HepG2 (cell line): ENCODE measurements around the gene KIF15. TPM values are rescaled to one million over a fixed set of nuclear protein-coding genes. Genes with fewer than 3 reads are reported as not detected.

Experiments
- AHDC1 ChIP-seq: sonication (generic); formaldehyde crosslinking; IDR thresholded peaks from 2 replicates; pipeline ENCODE4 v1.5.1; 2020; ENCODE audit warnings: mild to moderate bottlenecking, missing genetic modification reagents, borderline replicate concordance
- ATF5 ChIP-seq: sonication (generic); formaldehyde crosslinking; IDR thresholded peaks from 2 replicates; pipeline ENCODE4 v1.4.0; 2020; ENCODE audit warnings: mild to moderate bottlenecking, low read depth, missing genetic modification reagents
- FOXO4 ChIP-seq: sonication (generic); formaldehyde crosslinking; conservative IDR thresholded peaks from 2 replicates; pipeline ENCODE4 v1.8.1; 2023; ENCODE audit warnings: missing genetic modification reagents
- LBX2 ChIP-seq: sonication (generic); formaldehyde crosslinking; IDR thresholded peaks from 2 replicates; pipeline ENCODE4 v1.5.0; 2020; ENCODE audit warnings: missing genetic modification reagents, mild to moderate bottlenecking, borderline replicate concordance
- MNT ChIP-seq: fragments of 450-650 bp; IDR thresholded peaks from 2 replicates; pipeline ENCODE4 v1.6.1; 2016
- NBN ChIP-seq: fragments of 450-650 bp; conservative IDR thresholded peaks from 2 replicates; pipeline ENCODE4 v1.6.1; 2017
- PHF5A ChIP-seq: IDR thresholded peaks from one replicate; pipeline ENCODE4 v1.6.1; 2018; ENCODE audit warnings: low read depth, missing genetic modification reagents; ENCODE audit not compliant: unreplicated experiment
- SNAPC4 ChIP-seq: sonication (generic); formaldehyde crosslinking; IDR thresholded peaks from 2 replicates; pipeline ENCODE4 v1.4.0; 2020; ENCODE audit warnings: mild to moderate bottlenecking, missing genetic modification reagents
- ZC3H4 ChIP-seq: sonication (generic); formaldehyde crosslinking; IDR thresholded peaks from 2 replicates; pipeline ENCODE4 v1.4.0; 2020; ENCODE audit warnings: missing genetic modification reagents, borderline replicate concordance
- ZFYVE20 ChIP-seq: sonication (generic); formaldehyde crosslinking; IDR thresholded peaks from 2 replicates; pipeline ENCODE4 v1.8.0; 2023; ENCODE audit warnings: low read depth, mild to moderate bottlenecking, moderate library complexity, missing genetic modification reagents, borderline replicate concordance
- ZNF704 ChIP-seq: sonication (generic); formaldehyde crosslinking; IDR thresholded peaks from 2 replicates; pipeline ENCODE4 v1.8.1; 2023; ENCODE audit warnings: mild to moderate bottlenecking, inconsistent platforms, moderate library complexity, missing genetic modification reagents, borderline replicate concordance
- ZNF841 ChIP-seq: sonication (generic); formaldehyde crosslinking; IDR thresholded peaks from 2 replicates; pipeline ENCODE4 v1.8.1; 2023; ENCODE audit warnings: missing genetic modification reagents, borderline replicate concordance
- polyA plus RNA-seq, 8 experiments: library from polyadenylated mRNA; depleted of rRNA in 3 of 8; stranded (reverse) in 7 of 8; unstranded in 1 of 8; fragments of >200 nt; fragmentation: Illumina TruSeq in 4 of 8; extraction: Trizol in 4 of 8; gene quantifications; 2 replicates each; pipeline versions ENCODE4 v1.2.1 to v1.2.3, GENCODE V29; 2011 to 2016; ENCODE audit warnings: low read depth in 4 of 8, missing spikeins in 1 of 8, mixed read lengths in 1 of 8; ENCODE audit not compliant: insufficient read depth in 1 of 8
- total RNA-seq, 5 experiments: library from RNA; depleted of rRNA; stranded (reverse); fragments of >200 nt; fragmentation: Illumina TruSeq; extraction: Trizol; gene quantifications; 2 replicates each; pipeline ENCODE4 v1.2.3, GENCODE V29; 2016; ENCODE audit warnings: low read depth in 1 of 5

Gene KIF15
- total and polyA plus RNA-seq, 2 of the 13 experiments (the other 11 are each of a cell fraction or from before 2014, with no cell fraction given), result 4.8 to 33.8 TPM

- no peak; the same call in 1 of the 2 replicates for TF ChIP-seq ATF5 (CRISPR knock-in tag)
- no peak for TF ChIP-seq AHDC1
- TF ChIP-seq SNAPC4 (CRISPR knock-in tag), result 0 out of 2 replicates have a peak, but pooled peaks have one; percentile 54
- no peak for TF ChIP-seq FOXO4 (CRISPR knock-in tag)
- no peak for TF ChIP-seq ZNF841 (CRISPR knock-in tag)
- TF ChIP-seq LBX2 (CRISPR knock-in tag), result no peak
- no peak for TF ChIP-seq PHF5A (CRISPR knock-in tag)
- no peak for TF ChIP-seq ZNF704 (CRISPR knock-in tag)
- no peak for TF ChIP-seq MNT
- TF ChIP-seq NBN, result no peak
- TF ChIP-seq ZFYVE20 (CRISPR knock-in tag), result no peak
- TF ChIP-seq ZC3H4, result no peak
Observed at GRCh38 chr3:44729384-44729910, 32.1 kb upstream of the KIF15 start, which contains the start of gene ZNF501 (continued).
